Neutrophil (primary cell): ENCODE data around the gene PSMG4.

ENCODE experiments used
- H3K27ac ChIP-seq: fragments of 200-600 bp; sonication (generic); 2 replicates; pipeline ENCODE4 v1.5.1; 2016; ENCODE audit warnings: mild to moderate bottlenecking, moderate library complexity
- H3K27me3 ChIP-seq: fragments of 200-600 bp; sonication (generic); 2 replicates; pipeline ENCODE4 v1.6.0; 2016; ENCODE audit warnings: mild to moderate bottlenecking
- H3K36me3 ChIP-seq: fragments of 200-600 bp; sonication (generic); 2 replicates; pipeline ENCODE4 v1.5.1; 2017
- H3K4me1 ChIP-seq, 2 experiments: fragments of 200-600 bp in 1 of 2; sonication (generic) in 1 of 2; 1 replicate in 1 of 2; 2 replicates in 1 of 2; pipeline versions ENCODE4 v1.5.1 to v1.6.1; 2013 to 2016; ENCODE audit warnings: low read depth in 1 of 2, low read length in 1 of 2, mild to moderate bottlenecking in 1 of 2, moderate library complexity in 1 of 2; ENCODE audit not compliant: control insufficient read depth in 1 of 2, insufficient read depth in 1 of 2
- H3K4me3 ChIP-seq, 2 experiments: fragments of 200-600 bp in 1 of 2; sonication (generic) in 1 of 2; 1 replicate in 1 of 2; 2 replicates in 1 of 2; pipeline ENCODE4 v1.5.1; 2013 to 2016; ENCODE audit warnings: low read depth in 1 of 2, low read length in 1 of 2, mild to moderate bottlenecking in 1 of 2, moderate library complexity in 1 of 2
- H3K9me3 ChIP-seq: fragments of 200-600 bp; sonication (generic); 2 replicates; pipeline ENCODE4 v1.5.1; 2016
- TF ChIP-seq, protein P1 (sequence below): fragments of 200-600 bp; sonication (generic); IDR thresholded peaks from 2 replicates; pipeline ENCODE4 v1.5.1; 2016; ENCODE audit warnings: antibody characterized with exemption

Gene PSMG4

DNA sequence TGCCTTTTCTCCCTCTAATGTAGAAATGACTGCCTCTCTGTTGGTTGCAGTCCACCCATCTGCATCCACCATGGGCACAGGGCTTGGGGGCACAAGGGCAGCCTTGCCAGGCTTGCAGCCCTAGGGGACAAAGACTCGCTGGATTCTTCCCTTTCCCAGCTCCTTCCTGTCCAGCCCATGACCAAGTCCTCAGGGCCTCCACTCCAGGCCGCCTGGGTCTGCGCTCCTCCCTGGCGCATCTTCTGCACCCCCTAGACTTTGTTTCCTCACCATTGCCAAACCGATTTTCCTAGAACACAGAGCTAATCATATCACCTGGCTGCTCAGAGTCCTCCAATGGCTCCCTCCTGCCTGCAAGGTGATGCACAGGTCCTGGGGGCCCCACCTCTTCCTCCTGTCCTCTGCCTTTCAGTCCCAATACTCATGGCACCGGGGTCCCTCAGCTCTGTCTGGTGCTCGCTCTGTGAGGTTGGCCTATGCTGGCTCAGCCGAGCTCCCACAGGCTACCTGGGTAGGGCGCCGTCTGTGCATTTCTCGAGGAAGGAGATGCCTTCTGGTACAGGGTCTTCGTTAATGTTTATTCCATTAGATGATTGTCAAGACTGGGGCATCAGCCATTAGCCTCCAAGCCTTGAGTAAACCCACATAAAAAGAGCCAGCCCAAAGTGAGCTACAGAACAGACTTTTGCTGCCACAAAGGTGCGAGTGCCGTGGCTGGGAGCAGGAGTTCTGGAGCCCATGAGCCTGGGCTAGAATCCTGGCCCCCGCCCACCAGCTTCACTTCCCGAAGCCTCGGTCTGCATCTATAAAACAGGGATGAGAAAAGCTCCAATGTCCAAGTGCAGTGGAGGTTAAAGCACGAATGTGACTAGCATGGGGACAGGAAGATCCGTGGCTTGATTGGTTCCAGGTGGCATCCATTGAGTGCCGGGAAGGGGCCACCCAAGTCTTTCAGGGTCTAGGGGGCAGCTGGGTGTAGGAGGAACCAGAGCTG, 17.7 kb downstream of the PSMG4 start:
- no peaks in the 10 kb centered on the region for H3K9me3 ChIP-seq
- H3K36me3 ChIP-seq, result no peaks in the 10 kb centered on the region
- no peaks in the 10 kb centered on the region for H3K27me3 ChIP-seq
- TF ChIP-seq, protein P1, sequence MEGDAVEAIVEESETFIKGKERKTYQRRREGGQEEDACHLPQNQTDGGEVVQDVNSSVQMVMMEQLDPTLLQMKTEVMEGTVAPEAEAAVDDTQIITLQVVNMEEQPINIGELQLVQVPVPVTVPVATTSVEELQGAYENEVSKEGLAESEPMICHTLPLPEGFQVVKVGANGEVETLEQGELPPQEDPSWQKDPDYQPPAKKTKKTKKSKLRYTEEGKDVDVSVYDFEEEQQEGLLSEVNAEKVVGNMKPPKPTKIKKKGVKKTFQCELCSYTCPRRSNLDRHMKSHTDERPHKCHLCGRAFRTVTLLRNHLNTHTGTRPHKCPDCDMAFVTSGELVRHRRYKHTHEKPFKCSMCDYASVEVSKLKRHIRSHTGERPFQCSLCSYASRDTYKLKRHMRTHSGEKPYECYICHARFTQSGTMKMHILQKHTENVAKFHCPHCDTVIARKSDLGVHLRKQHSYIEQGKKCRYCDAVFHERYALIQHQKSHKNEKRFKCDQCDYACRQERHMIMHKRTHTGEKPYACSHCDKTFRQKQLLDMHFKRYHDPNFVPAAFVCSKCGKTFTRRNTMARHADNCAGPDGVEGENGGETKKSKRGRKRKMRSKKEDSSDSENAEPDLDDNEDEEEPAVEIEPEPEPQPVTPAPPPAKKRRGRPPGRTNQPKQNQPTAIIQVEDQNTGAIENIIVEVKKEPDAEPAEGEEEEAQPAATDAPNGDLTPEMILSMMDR, result no peak
- no peak overlapping the region for H3K4me3 ChIP-seq
- no peak overlapping the region for H3K27ac ChIP-seq
- no peaks in the 10 kb centered on the region for H3K4me1 ChIP-seq

DNA sequence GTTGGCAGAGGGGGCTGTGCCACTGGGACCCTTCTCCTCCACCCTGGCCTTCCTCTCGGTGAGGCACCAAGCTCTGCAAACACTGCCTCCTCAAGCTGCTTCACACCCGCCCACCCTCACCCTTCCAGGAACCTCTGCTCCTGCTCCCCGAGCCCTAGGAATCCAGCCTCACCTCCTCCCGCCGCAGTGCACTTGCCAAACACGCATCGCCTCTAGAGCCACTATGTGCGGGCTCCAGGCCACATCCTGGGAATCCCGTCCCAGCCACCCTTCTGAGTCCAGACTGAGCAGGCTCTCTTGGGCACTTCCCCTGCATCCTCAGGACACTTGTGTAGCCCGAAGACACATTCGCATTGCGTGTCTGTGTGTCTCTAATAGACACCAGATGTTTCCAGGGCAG, 18.5 kb downstream of the PSMG4 start:
- no peak overlapping the region for H3K27ac ChIP-seq

GRCh38 chr6:3277851-3278416, 19.2 kb downstream of the PSMG4 start:
- no peaks in the 10 kb centered on the region for H3K27me3 ChIP-seq
- TF ChIP-seq, protein P1, result no peak
- no peaks in the 10 kb centered on the region for H3K36me3 ChIP-seq
- H3K27ac ChIP-seq, result no peak overlapping the region
- H3K4me3 ChIP-seq, result no peak overlapping the region
- no peaks in the 10 kb centered on the region for H3K9me3 ChIP-seq
- H3K4me1 ChIP-seq, result no peaks in the 10 kb centered on the region

More for the DNA sequence above, 18.5 kb downstream of the PSMG4 start:
- TF ChIP-seq, protein P1, result no peak
- no peaks in the 10 kb centered on the region for H3K36me3 ChIP-seq
- no peaks in the 10 kb centered on the region for H3K27me3 ChIP-seq
- no peaks in the 10 kb centered on the region for H3K4me1 ChIP-seq
- H3K4me3 ChIP-seq, result no peak overlapping the region
- no peaks in the 10 kb centered on the region for H3K9me3 ChIP-seq

- Histone ChIP-seq H3K27ac (no peak overlapping the region), H3K36me3 (no peaks in the 10 kb centered on the region), H3K4me1 (no peaks in the 10 kb centered on the region), H3K4me3 (no peak overlapping the region), H3K27me3 (no peaks in the 10 kb centered on the region), H3K9me3 (no peaks in the 10 kb centered on the region)
- TF ChIP-seq, protein P1, result no peak
Measured at GRCh38 chr6:3278691-3279090, 19.9 kb downstream of the PSMG4 start.

- Histone ChIP-seq H3K4me3 (no peak overlapping the region), H3K36me3 (no peaks in the 10 kb centered on the region), H3K9me3 (no peaks in the 10 kb centered on the region), H3K27ac (no peak overlapping the region), H3K27me3 (no peaks in the 10 kb centered on the region), H3K4me1 (no peaks in the 10 kb centered on the region)
- TF ChIP-seq, protein P1, result no peak
Measured at GRCh38 chr6:3280091-3280490, 21.3 kb downstream of the PSMG4 start.
